SK-N-SH (cell line): ENCODE measurements around the gene DUSP9. TPM values are rescaled to one million over a fixed set of nuclear protein-coding genes. Genes with fewer than 3 reads are reported as not detected.

ENCODE experiments used
- CTCF ChIA-PET: fragments of 300-600, 350-600 bp; formaldehyde crosslinking; extraction: SDS; loops from one replicate; lab custom pipeline; 2021; lab: Yijun Ruan, JAX
- POLR2A ChIA-PET: fragments of 350-600 bp; sonication (Branson Sonifier 250); formaldehyde crosslinking; extraction: SDS; loops from one replicate; lab custom pipeline; 2020; ENCODE audit warnings: antibody characterized with exemption, inconsistent platforms; lab: Yijun Ruan, JAX
- DNase-seq: peaks from one replicate; pipeline ENCODE4 v3.0.0; 2012
- H2AFZ ChIP-seq: fragments of 200-600 bp; sonication (generic); 2 replicates; pipeline ENCODE4 v1.8.1; 2016; ENCODE audit warnings: antibody characterized with exemption, mild to moderate bottlenecking, low read depth
- H3F3A ChIP-seq: fragments of 200-600 bp; sonication (generic); replicated peaks from 2 replicates; pipeline ENCODE3; 2016; ENCODE audit warnings: antibody characterized with exemption, mild to moderate bottlenecking; ENCODE audit not compliant: insufficient read depth
- H3K27ac ChIP-seq, 2 experiments: fragments of 200-500 bp in 1 of 2; fragments of 200-600 bp in 1 of 2; sonication (Bioruptor generic) in 1 of 2; sonication (generic), shearing (Covaris generic) in 1 of 2; 2 replicates each; pipeline versions ENCODE4 v1.5.1 to v1.6.1; 2014 to 2016; ENCODE audit warnings: low read depth in 2 of 2, inconsistent platforms in 1 of 2, low read length in 1 of 2, mild to moderate bottlenecking in 1 of 2, mixed read lengths in 1 of 2
- H3K27me3 ChIP-seq: fragments of 200-600 bp; sonication (generic), shearing (Covaris generic); 2 replicates; pipeline ENCODE4 v1.6.1; 2016; ENCODE audit warnings: mixed run types; ENCODE audit not compliant: insufficient read depth
- H3K36me3 ChIP-seq, 2 experiments: fragments of 200-500 bp in 1 of 2; fragments of 200-600 bp in 1 of 2; sonication (Bioruptor generic) in 1 of 2; sonication (generic) in 1 of 2; replicated peaks in 1 of 2; 2 replicates each; pipeline versions ENCODE3 to v1.5.1; 2014 to 2016; ENCODE audit warnings: low read length in 1 of 2, mild to moderate bottlenecking in 1 of 2; ENCODE audit not compliant: insufficient read depth in 2 of 2, control insufficient read depth in 1 of 2
- H3K4me1 ChIP-seq, 2 experiments: fragments of 200-500 bp in 1 of 2; fragments of 200-600 bp in 1 of 2; sonication (Bioruptor generic) in 1 of 2; sonication (generic), shearing (Covaris generic) in 1 of 2; 2 replicates each; pipeline versions ENCODE4 v1.5.1 to v1.6.1; 2014 to 2016; ENCODE audit warnings: low read depth in 1 of 2, low read length in 1 of 2, mixed run types in 1 of 2; ENCODE audit not compliant: insufficient read depth in 2 of 2, control insufficient read depth in 1 of 2
- H3K4me2 ChIP-seq: fragments of 200-600 bp; sonication (generic), shearing (Covaris generic); 2 replicates; pipeline ENCODE4 v1.6.1; 2017; ENCODE audit warnings: mixed run types
- H3K4me3 ChIP-seq, 2 experiments: fragments of 200-500 bp in 1 of 2; fragments of 200-600 bp in 1 of 2; sonication (Bioruptor generic) in 1 of 2; sonication (generic), shearing (Covaris generic) in 1 of 2; 2 replicates each; pipeline versions ENCODE4 v1.5.1 to v1.8.1; 2014 to 2016; ENCODE audit warnings: low read depth in 2 of 2, inconsistent platforms in 1 of 2, low read length in 1 of 2, mild to moderate bottlenecking in 1 of 2, mixed read lengths in 1 of 2, moderate library complexity in 1 of 2
- H3K79me2 ChIP-seq: fragments of 200-600 bp; sonication (generic); 2 replicates; pipeline ENCODE4 v1.8.1; 2017; ENCODE audit warnings: mild to moderate bottlenecking; ENCODE audit not compliant: insufficient read depth
- H3K9ac ChIP-seq: fragments of 200-600 bp; sonication (generic); 2 replicates; pipeline ENCODE4 v1.6.1; 2017; ENCODE audit warnings: mixed run types
- H3K9me2 ChIP-seq: fragments of 200-600 bp; sonication (generic); 2 replicates; pipeline ENCODE4 v1.6.1; 2017; ENCODE audit warnings: mixed run types
- H3K9me3 ChIP-seq: fragments of 200-600 bp; sonication (generic); 2 replicates; pipeline ENCODE4 v1.6.1; 2017; ENCODE audit warnings: mixed run types, mild to moderate bottlenecking, moderate library complexity
- H4K20me1 ChIP-seq: fragments of 200-600 bp; sonication (generic); 2 replicates; pipeline ENCODE4 v1.6.1; 2017; ENCODE audit warnings: mild to moderate bottlenecking, mixed run types; ENCODE audit not compliant: insufficient read depth
- ELF1 ChIP-seq: IDR thresholded peaks from 2 replicates; pipeline ENCODE4 v1.4.0; 2012
- FOSL2 ChIP-seq: IDR thresholded peaks from 2 replicates; pipeline ENCODE4 v1.4.0; 2012; ENCODE audit warnings: low read depth, mild to moderate bottlenecking, moderate library complexity, borderline replicate concordance
- JUND ChIP-seq: IDR thresholded peaks from 2 replicates; pipeline ENCODE4 v1.4.0; 2012
- MXI1 ChIP-seq: IDR thresholded peaks from 2 replicates; pipeline ENCODE4 v1.6.1; 2012; ENCODE audit warnings: mild to moderate bottlenecking, low read depth, low read length, improper control_type of control experiment
- NRF1 ChIP-seq: IDR thresholded peaks from 2 replicates; pipeline ENCODE4 v1.6.1; 2012; ENCODE audit warnings: low read depth, mild to moderate bottlenecking, low read length
- RCOR1 ChIP-seq: fragments of 150-350 bp; IDR thresholded peaks from 2 replicates; pipeline ENCODE4 v1.6.1; 2017; ENCODE audit warnings: antibody characterized with exemption, low read length
- REST ChIP-seq: IDR thresholded peaks from 2 replicates; pipeline ENCODE4 v1.6.1; 2012; ENCODE audit warnings: mild to moderate bottlenecking, low read depth, low read length, moderate library complexity
- RXRA ChIP-seq: IDR thresholded peaks from 2 replicates; pipeline ENCODE4 v1.4.0; 2012; ENCODE audit warnings: low read depth, mild to moderate bottlenecking, borderline replicate concordance
- SIN3A ChIP-seq: IDR thresholded peaks from 2 replicates; pipeline ENCODE4 v1.6.1; 2012; ENCODE audit warnings: low read depth, mild to moderate bottlenecking, low read length, moderate library complexity, borderline replicate concordance
- TCF12 ChIP-seq: IDR thresholded peaks from 2 replicates; pipeline ENCODE4 v1.4.0; 2012
- WGBS: methylation state at CpG from one replicate; pipeline ENCODE4 v1.1.6; 2017; ENCODE audit warnings: low lambda C conversion rate; 5-methylcytosine and 5-hydroxymethylcytosine counted together
- polyA plus RNA-seq, 3 experiments: library from polyadenylated mRNA; depleted of rRNA; stranded (reverse); fragments of >200 nt; gene quantifications; 2 replicates each; pipeline ENCODE4 v1.2.3, GENCODE V29; 2012
- TF ChIP-seq, protein P1 (sequence below): IDR thresholded peaks from 2 replicates; pipeline ENCODE4 v1.4.0; 2012; ENCODE audit warnings: low read depth
- TF ChIP-seq, protein P2 (sequence below): IDR thresholded peaks from 2 replicates; pipeline ENCODE4; 2012
- TF ChIP-seq, protein P3 (sequence below): IDR thresholded peaks from 2 replicates; pipeline ENCODE4 v1.4.0; 2012; ENCODE audit warnings: low read depth, borderline replicate concordance

The DUSP9 gene
- polyA plus RNA-seq, 1 of the 3 experiments (the other 2 are of a cell fraction): 0.05 TPM

DNA sequence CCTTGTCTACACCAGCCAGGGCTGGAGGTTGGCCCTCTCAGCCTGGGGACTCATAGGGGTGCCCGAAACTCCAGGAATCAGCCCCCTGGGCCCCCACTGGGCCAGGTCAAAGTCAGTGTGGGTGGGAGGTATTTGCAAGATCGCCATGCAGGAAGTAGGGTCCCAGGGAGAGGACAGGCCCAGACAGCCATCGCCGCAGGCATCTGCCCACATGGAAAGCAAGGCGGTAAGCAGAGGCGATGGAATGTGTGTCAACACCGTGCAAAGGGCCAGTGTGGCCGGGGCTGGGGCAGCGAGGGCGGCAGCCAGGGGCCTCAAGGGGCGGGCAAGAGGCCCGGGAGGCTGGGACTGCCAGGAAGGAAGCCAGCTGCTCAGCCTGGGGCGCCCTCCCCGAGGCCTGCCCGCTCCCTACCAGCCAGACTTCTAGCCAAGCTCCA is 19.3 kb upstream of the DUSP9 start:
- no peaks in the 10 kb centered on the region for H3K79me2 ChIP-seq
- no peaks in the 10 kb centered on the region; a peak in 1 of 4 replicates for H3K4me1 ChIP-seq
- ChIA-PET POLR2A (no interaction called here), CTCF (interaction anchor here (1.2 kb wide), 1 partner anchor 17 kb away, joined by 3 read pairs; no protein-coding TSS in a partner anchor)
- no peaks in the 10 kb centered on the region for H4K20me1 ChIP-seq
- H3K9me2 ChIP-seq: no peaks in the 10 kb centered on the region
- H3K9me3 ChIP-seq: peaks cover 7% of the 10 kb centered on the region; the same call in 1 of the 2 replicates
- no peak overlapping the region for H2AFZ ChIP-seq
- no peak overlapping the region for H3K9ac ChIP-seq
- H3F3A ChIP-seq: no peaks in the 10 kb centered on the region
- no peak overlapping the region for H3K27ac ChIP-seq
- TF ChIP-seq JUND (no peak), ELF1 (no peak), FOSL2 (no peak), SIN3A (no peak), NRF1 (no peak), RXRA (no peak), TCF12 (no peak), MXI1 (no peak), REST (no peak), RCOR1 (no peak)
- TF ChIP-seq, protein P1, sequence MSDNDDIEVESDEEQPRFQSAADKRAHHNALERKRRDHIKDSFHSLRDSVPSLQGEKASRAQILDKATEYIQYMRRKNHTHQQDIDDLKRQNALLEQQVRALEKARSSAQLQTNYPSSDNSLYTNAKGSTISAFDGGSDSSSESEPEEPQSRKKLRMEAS: no peak
- TF ChIP-seq, protein P2, sequence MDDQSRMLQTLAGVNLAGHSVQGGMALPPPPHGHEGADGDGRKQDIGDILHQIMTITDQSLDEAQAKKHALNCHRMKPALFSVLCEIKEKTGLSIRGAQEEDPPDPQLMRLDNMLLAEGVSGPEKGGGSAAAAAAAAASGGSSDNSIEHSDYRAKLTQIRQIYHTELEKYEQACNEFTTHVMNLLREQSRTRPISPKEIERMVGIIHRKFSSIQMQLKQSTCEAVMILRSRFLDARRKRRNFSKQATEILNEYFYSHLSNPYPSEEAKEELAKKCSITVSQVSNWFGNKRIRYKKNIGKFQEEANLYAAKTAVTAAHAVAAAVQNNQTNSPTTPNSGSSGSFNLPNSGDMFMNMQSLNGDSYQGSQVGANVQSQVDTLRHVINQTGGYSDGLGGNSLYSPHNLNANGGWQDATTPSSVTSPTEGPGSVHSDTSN: no peak
- TF ChIP-seq, protein P3, sequence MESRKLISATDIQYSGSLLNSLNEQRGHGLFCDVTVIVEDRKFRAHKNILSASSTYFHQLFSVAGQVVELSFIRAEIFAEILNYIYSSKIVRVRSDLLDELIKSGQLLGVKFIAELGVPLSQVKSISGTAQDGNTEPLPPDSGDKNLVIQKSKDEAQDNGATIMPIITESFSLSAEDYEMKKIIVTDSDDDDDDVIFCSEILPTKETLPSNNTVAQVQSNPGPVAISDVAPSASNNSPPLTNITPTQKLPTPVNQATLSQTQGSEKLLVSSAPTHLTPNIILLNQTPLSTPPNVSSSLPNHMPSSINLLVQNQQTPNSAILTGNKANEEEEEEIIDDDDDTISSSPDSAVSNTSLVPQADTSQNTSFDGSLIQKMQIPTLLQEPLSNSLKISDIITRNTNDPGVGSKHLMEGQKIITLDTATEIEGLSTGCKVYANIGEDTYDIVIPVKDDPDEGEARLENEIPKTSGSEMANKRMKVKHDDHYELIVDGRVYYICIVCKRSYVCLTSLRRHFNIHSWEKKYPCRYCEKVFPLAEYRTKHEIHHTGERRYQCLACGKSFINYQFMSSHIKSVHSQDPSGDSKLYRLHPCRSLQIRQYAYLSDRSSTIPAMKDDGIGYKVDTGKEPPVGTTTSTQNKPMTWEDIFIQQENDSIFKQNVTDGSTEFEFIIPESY: no peak
- H3K27me3 ChIP-seq: peaks cover 59% of the 10 kb centered on the region
- WGBS: 71% methylated on average over 6 of the region's 15 CpGs
- no peak overlapping the region for H3K4me3 ChIP-seq
- DNase-seq: peak; percentile 23
- H3K36me3 ChIP-seq: no peaks in the 10 kb centered on the region
- no peak overlapping the region for H3K4me2 ChIP-seq
